SK-N-SH (cell line): Measurements from ENCODE around the gene PTPN4. TPM values are rescaled to one million over a fixed set of nuclear protein-coding genes. Genes with fewer than 3 reads are reported as not detected.

Source experiments
- CTCF ChIA-PET: fragments of 300-600, 350-600 bp; formaldehyde crosslinking; extraction: SDS; loops from one replicate; lab custom pipeline; 2021; lab: Yijun Ruan, JAX
- POLR2A ChIA-PET: fragments of 350-600 bp; sonication (Branson Sonifier 250); formaldehyde crosslinking; extraction: SDS; loops from one replicate; lab custom pipeline; 2020; ENCODE audit warnings: antibody characterized with exemption, inconsistent platforms; lab: Yijun Ruan, JAX
- DNase-seq: peaks from one replicate; pipeline ENCODE4 v3.0.0; 2012
- H2AFZ ChIP-seq: fragments of 200-600 bp; sonication (generic); 2 replicates; pipeline ENCODE4 v1.8.1; 2016; ENCODE audit warnings: antibody characterized with exemption, mild to moderate bottlenecking, low read depth
- H3F3A ChIP-seq: fragments of 200-600 bp; sonication (generic); replicated peaks from 2 replicates; pipeline ENCODE3; 2016; ENCODE audit warnings: antibody characterized with exemption, mild to moderate bottlenecking; ENCODE audit not compliant: insufficient read depth
- H3K27ac ChIP-seq, 2 experiments: fragments of 200-500 bp in 1 of 2; fragments of 200-600 bp in 1 of 2; sonication (Bioruptor generic) in 1 of 2; sonication (generic), shearing (Covaris generic) in 1 of 2; 2 replicates each; pipeline versions ENCODE4 v1.5.1 to v1.6.1; 2014 to 2016; ENCODE audit warnings: low read depth in 2 of 2, inconsistent platforms in 1 of 2, low read length in 1 of 2, mild to moderate bottlenecking in 1 of 2, mixed read lengths in 1 of 2
- H3K27me3 ChIP-seq: fragments of 200-600 bp; sonication (generic), shearing (Covaris generic); 2 replicates; pipeline ENCODE4 v1.6.1; 2016; ENCODE audit warnings: mixed run types; ENCODE audit not compliant: insufficient read depth
- H3K36me3 ChIP-seq, 2 experiments: fragments of 200-500 bp in 1 of 2; fragments of 200-600 bp in 1 of 2; sonication (Bioruptor generic) in 1 of 2; sonication (generic) in 1 of 2; replicated peaks in 1 of 2; 2 replicates each; pipeline versions ENCODE3 to v1.5.1; 2014 to 2016; ENCODE audit warnings: low read length in 1 of 2, mild to moderate bottlenecking in 1 of 2; ENCODE audit not compliant: insufficient read depth in 2 of 2, control insufficient read depth in 1 of 2
- H3K4me1 ChIP-seq, 2 experiments: fragments of 200-500 bp in 1 of 2; fragments of 200-600 bp in 1 of 2; sonication (Bioruptor generic) in 1 of 2; sonication (generic), shearing (Covaris generic) in 1 of 2; 2 replicates each; pipeline versions ENCODE4 v1.5.1 to v1.6.1; 2014 to 2016; ENCODE audit warnings: low read depth in 1 of 2, low read length in 1 of 2, mixed run types in 1 of 2; ENCODE audit not compliant: insufficient read depth in 2 of 2, control insufficient read depth in 1 of 2
- H3K4me2 ChIP-seq: fragments of 200-600 bp; sonication (generic), shearing (Covaris generic); 2 replicates; pipeline ENCODE4 v1.6.1; 2017; ENCODE audit warnings: mixed run types
- H3K4me3 ChIP-seq, 2 experiments: fragments of 200-500 bp in 1 of 2; fragments of 200-600 bp in 1 of 2; sonication (Bioruptor generic) in 1 of 2; sonication (generic), shearing (Covaris generic) in 1 of 2; 2 replicates each; pipeline versions ENCODE4 v1.5.1 to v1.8.1; 2014 to 2016; ENCODE audit warnings: low read depth in 2 of 2, inconsistent platforms in 1 of 2, low read length in 1 of 2, mild to moderate bottlenecking in 1 of 2, mixed read lengths in 1 of 2, moderate library complexity in 1 of 2
- H3K79me2 ChIP-seq: fragments of 200-600 bp; sonication (generic); 2 replicates; pipeline ENCODE4 v1.8.1; 2017; ENCODE audit warnings: mild to moderate bottlenecking; ENCODE audit not compliant: insufficient read depth
- H3K9ac ChIP-seq: fragments of 200-600 bp; sonication (generic); 2 replicates; pipeline ENCODE4 v1.6.1; 2017; ENCODE audit warnings: mixed run types
- H3K9me2 ChIP-seq: fragments of 200-600 bp; sonication (generic); 2 replicates; pipeline ENCODE4 v1.6.1; 2017; ENCODE audit warnings: mixed run types
- H3K9me3 ChIP-seq: fragments of 200-600 bp; sonication (generic); 2 replicates; pipeline ENCODE4 v1.6.1; 2017; ENCODE audit warnings: mixed run types, mild to moderate bottlenecking, moderate library complexity
- H4K20me1 ChIP-seq: fragments of 200-600 bp; sonication (generic); 2 replicates; pipeline ENCODE4 v1.6.1; 2017; ENCODE audit warnings: mild to moderate bottlenecking, mixed run types; ENCODE audit not compliant: insufficient read depth
- CHD2 ChIP-seq: fragments of 150-350 bp; IDR thresholded peaks from 2 replicates; pipeline ENCODE4 v1.6.1; 2018; ENCODE audit warnings: low read length; ENCODE audit not compliant: partially characterized antibody
- ELF1 ChIP-seq: IDR thresholded peaks from 2 replicates; pipeline ENCODE4 v1.4.0; 2012
- EP300 ChIP-seq, 2 experiments: IDR thresholded peaks; 2 replicates each; pipeline versions ENCODE4 v1.4.0 to v1.6.1; 2012; ENCODE audit warnings: borderline replicate concordance in 1 of 2, low read depth in 1 of 2, low read length in 1 of 2
- FOSL2 ChIP-seq: IDR thresholded peaks from 2 replicates; pipeline ENCODE4 v1.4.0; 2012; ENCODE audit warnings: low read depth, mild to moderate bottlenecking, moderate library complexity, borderline replicate concordance
- JUND ChIP-seq: IDR thresholded peaks from 2 replicates; pipeline ENCODE4 v1.4.0; 2012
- MXI1 ChIP-seq: IDR thresholded peaks from 2 replicates; pipeline ENCODE4 v1.6.1; 2012; ENCODE audit warnings: mild to moderate bottlenecking, low read depth, low read length, improper control_type of control experiment
- NFIC ChIP-seq: IDR thresholded peaks from 2 replicates; pipeline ENCODE4 v1.4.0; 2012; ENCODE audit warnings: borderline replicate concordance
- RAD21 ChIP-seq: IDR thresholded peaks from 2 replicates; pipeline ENCODE4 v1.6.1; 2012; ENCODE audit warnings: mild to moderate bottlenecking, low read length
- RCOR1 ChIP-seq: fragments of 150-350 bp; IDR thresholded peaks from 2 replicates; pipeline ENCODE4 v1.6.1; 2017; ENCODE audit warnings: antibody characterized with exemption, low read length
- RXRA ChIP-seq: IDR thresholded peaks from 2 replicates; pipeline ENCODE4 v1.4.0; 2012; ENCODE audit warnings: low read depth, mild to moderate bottlenecking, borderline replicate concordance
- TCF12 ChIP-seq: IDR thresholded peaks from 2 replicates; pipeline ENCODE4 v1.4.0; 2012
- WGBS: methylation state at CpG from one replicate; pipeline ENCODE4 v1.1.6; 2017; ENCODE audit warnings: low lambda C conversion rate; 5-methylcytosine and 5-hydroxymethylcytosine counted together
- polyA plus RNA-seq, 3 experiments: library from polyadenylated mRNA; depleted of rRNA; stranded (reverse); fragments of >200 nt; gene quantifications; 2 replicates each; pipeline ENCODE4 v1.2.3, GENCODE V29; 2012
- TF ChIP-seq, protein P1 (sequence below): fragments of 200-600 bp; sonication (generic); IDR thresholded peaks from 2 replicates; pipeline ENCODE4 v1.6.1; 2017; ENCODE audit warnings: antibody characterized with exemption, mild to moderate bottlenecking, moderate library complexity
- TF ChIP-seq, protein P2 (sequence below): fragments of 150-350 bp; IDR thresholded peaks from 2 replicates; pipeline ENCODE4 v1.6.1; 2017; ENCODE audit warnings: antibody characterized with exemption, low read length, low read depth, borderline replicate concordance
- TF ChIP-seq, protein P3 (sequence below): fragments of 150-350 bp; IDR thresholded peaks from 2 replicates; pipeline ENCODE4 v1.6.1; 2016; ENCODE audit warnings: mild to moderate bottlenecking, low read depth, low read length
- TF ChIP-seq, protein P4 (sequence below): IDR thresholded peaks from 2 replicates; pipeline ENCODE4; 2012

Gene PTPN4
- polyA plus RNA-seq, 1 of the 3 experiments (the other 2 are of a cell fraction): 6.2 TPM

DNA sequence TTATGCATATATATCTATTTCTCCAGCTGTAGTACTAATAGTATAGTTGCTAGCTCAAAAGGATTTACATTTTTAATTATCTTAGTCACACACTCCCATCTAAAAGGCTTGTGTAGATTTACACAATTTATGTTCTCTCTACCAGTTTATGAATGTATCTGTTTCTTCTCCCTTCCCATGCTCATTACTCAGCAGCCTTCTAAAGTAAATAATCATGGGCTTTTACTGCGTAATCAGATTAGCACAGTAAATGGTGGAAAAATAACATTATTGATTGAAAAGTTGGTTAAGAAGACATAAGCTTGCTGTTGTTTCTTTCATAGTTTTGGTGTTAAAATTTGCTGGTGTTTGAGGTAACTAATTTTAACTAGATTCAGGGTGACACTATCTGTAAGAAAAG is 81.8 kb downstream of the PTPN4 start:
- Histone ChIP-seq H2AFZ (no peak overlapping the region), H3K27me3 (no peaks in the 10 kb centered on the region), H3K36me3 (no peaks in the 10 kb centered on the region), H3K4me1 (peaks cover 0 to 11% of the 10 kb centered on the region in 2 experiments; a peak in 3 of 4 replicates), H3K79me2 (no peaks in the 10 kb centered on the region; the same call in 1 of the 2 replicates), H3K4me3 (no peak overlapping the region), H3K27ac (no peak overlapping the region), H3K4me2 (no peak overlapping the region), H3F3A (peaks cover 14% of the 10 kb centered on the region), H3K9me2 (no peaks in the 10 kb centered on the region), H3K9ac (no peak overlapping the region), H3K9me3 (no peaks in the 10 kb centered on the region; the same call in 1 of the 2 replicates), H4K20me1 (no peaks in the 10 kb centered on the region)
- ChIA-PET CTCF (interaction anchor here (1.0 kb wide), 1 partner anchor 17 kb away, joined by 3 read pairs; no protein-coding TSS in a partner anchor), POLR2A (no interaction called here)
- no peak for DNase-seq
- 86% methylated on average over 1 of the region's 1 CpG for WGBS
- TF ChIP-seq CHD2 (no peak), NFIC (no peak), ELF1 (no peak), TCF12 (no peak), RCOR1 (no peak), JUND (no peak), EP300 (IDR thresholded peaks at IDR 0.05; ENCODE audit: borderline replicate concordance in 1 of 2, low read depth in 1 of 2, low read length in 1 of 2) (no peak), RXRA (no peak), MXI1 (no peak), RAD21 (no peak), FOSL2 (no peak)
- TF ChIP-seq, protein P1, sequence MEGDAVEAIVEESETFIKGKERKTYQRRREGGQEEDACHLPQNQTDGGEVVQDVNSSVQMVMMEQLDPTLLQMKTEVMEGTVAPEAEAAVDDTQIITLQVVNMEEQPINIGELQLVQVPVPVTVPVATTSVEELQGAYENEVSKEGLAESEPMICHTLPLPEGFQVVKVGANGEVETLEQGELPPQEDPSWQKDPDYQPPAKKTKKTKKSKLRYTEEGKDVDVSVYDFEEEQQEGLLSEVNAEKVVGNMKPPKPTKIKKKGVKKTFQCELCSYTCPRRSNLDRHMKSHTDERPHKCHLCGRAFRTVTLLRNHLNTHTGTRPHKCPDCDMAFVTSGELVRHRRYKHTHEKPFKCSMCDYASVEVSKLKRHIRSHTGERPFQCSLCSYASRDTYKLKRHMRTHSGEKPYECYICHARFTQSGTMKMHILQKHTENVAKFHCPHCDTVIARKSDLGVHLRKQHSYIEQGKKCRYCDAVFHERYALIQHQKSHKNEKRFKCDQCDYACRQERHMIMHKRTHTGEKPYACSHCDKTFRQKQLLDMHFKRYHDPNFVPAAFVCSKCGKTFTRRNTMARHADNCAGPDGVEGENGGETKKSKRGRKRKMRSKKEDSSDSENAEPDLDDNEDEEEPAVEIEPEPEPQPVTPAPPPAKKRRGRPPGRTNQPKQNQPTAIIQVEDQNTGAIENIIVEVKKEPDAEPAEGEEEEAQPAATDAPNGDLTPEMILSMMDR: no peak
- TF ChIP-seq, protein P2, sequence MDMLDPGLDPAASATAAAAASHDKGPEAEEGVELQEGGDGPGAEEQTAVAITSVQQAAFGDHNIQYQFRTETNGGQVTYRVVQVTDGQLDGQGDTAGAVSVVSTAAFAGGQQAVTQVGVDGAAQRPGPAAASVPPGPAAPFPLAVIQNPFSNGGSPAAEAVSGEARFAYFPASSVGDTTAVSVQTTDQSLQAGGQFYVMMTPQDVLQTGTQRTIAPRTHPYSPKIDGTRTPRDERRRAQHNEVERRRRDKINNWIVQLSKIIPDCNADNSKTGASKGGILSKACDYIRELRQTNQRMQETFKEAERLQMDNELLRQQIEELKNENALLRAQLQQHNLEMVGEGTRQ: no peak
- TF ChIP-seq, protein P3, sequence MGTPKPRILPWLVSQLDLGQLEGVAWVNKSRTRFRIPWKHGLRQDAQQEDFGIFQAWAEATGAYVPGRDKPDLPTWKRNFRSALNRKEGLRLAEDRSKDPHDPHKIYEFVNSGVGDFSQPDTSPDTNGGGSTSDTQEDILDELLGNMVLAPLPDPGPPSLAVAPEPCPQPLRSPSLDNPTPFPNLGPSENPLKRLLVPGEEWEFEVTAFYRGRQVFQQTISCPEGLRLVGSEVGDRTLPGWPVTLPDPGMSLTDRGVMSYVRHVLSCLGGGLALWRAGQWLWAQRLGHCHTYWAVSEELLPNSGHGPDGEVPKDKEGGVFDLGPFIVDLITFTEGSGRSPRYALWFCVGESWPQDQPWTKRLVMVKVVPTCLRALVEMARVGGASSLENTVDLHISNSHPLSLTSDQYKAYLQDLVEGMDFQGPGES: no peak
- TF ChIP-seq, protein P4, sequence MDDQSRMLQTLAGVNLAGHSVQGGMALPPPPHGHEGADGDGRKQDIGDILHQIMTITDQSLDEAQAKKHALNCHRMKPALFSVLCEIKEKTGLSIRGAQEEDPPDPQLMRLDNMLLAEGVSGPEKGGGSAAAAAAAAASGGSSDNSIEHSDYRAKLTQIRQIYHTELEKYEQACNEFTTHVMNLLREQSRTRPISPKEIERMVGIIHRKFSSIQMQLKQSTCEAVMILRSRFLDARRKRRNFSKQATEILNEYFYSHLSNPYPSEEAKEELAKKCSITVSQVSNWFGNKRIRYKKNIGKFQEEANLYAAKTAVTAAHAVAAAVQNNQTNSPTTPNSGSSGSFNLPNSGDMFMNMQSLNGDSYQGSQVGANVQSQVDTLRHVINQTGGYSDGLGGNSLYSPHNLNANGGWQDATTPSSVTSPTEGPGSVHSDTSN: no peak
